Stimulated activated CD8-positive, alpha-beta memory T cell treated with anti-CD3 and anti-CD28 coated beads, Interleukin-7, amount 100 ng/mL, for 4 hours (primary cell): ENCODE results near the gene RNU1-4.
"Not testable (repeated sequence)": the region's sequence is repeated elsewhere in the genome, so short reads cannot be mapped to it uniquely, and the experiment has no call there.

ENCODE experiments used
- DNase-seq, 2 donors: peaks; one replicate each; pipeline ENCODE4 v3.0.0-alpha.2; 2020; ENCODE audit warnings: low read depth in 2 of 2

RNU1-4 gene

GRCh38 chr1:16740047-16740964 is at the start of gene RNU1-4:
RNU1-4 (plus strand) TSS chr1:16740516.
- not testable (repeated sequence) for DNase-seq

- not testable (repeated sequence) for DNase-seq
These were observed 49.2 kb upstream of the RNU1-4 start for GRCh38 chr1:16690971-16691682.

GRCh38 chr1:16692283-16692682 is 48.0 kb upstream of the RNU1-4 start:
- not testable (repeated sequence) for DNase-seq

- DNase-seq = not testable (repeated sequence)
These were observed 47.4 kb upstream of the RNU1-4 start for GRCh38 chr1:16692717-16693448.

GRCh38 chr1:16693449-16694307 is 46.6 kb upstream of the RNU1-4 start:
- not testable (repeated sequence) for DNase-seq

GRCh38 chr1:16694308-16694702 is 46.0 kb upstream of the RNU1-4 start:
- not testable (repeated sequence) for DNase-seq

GRCh38 chr1:16696507-16697150 is 43.7 kb upstream of the RNU1-4 start:
- not testable (repeated sequence) for DNase-seq

- not testable (repeated sequence) for DNase-seq
These were observed 43.2 kb upstream of the RNU1-4 start for GRCh38 chr1:16697152-16697551.

GRCh38 chr1:16699440-16699839 is 40.9 kb upstream of the RNU1-4 start:
- DNase-seq = not testable (repeated sequence)

GRCh38 chr1:16700138-16700895 is 40.0 kb upstream of the RNU1-4 start:
- not testable (repeated sequence) for DNase-seq

GRCh38 chr1:16701189-16701588 is 39.1 kb upstream of the RNU1-4 start:
- not testable (repeated sequence) for DNase-seq

- not testable (repeated sequence) for DNase-seq
These were observed 38.0 kb upstream of the RNU1-4 start for GRCh38 chr1:16702280-16702679.

GRCh38 chr1:16703141-16703540 is 37.2 kb upstream of the RNU1-4 start:
- not testable (repeated sequence) for DNase-seq

- DNase-seq = not testable (repeated sequence)
These were observed 36.7 kb upstream of the RNU1-4 start for GRCh38 chr1:16703602-16704001.

GRCh38 chr1:16704076-16704475 is 36.2 kb upstream of the RNU1-4 start:
- not testable (repeated sequence) for DNase-seq

GRCh38 chr1:16704502-16705100 is 35.7 kb upstream of the RNU1-4 start:
- not testable (repeated sequence) for DNase-seq

GRCh38 chr1:16706302-16706701 is 34.0 kb upstream of the RNU1-4 start:
- not testable (repeated sequence) for DNase-seq

- not testable (repeated sequence) for DNase-seq
These were observed 32.9 kb upstream of the RNU1-4 start for GRCh38 chr1:16707130-16708093.
